Vagina (tissue), 2 donors: Measurements from ENCODE around the gene RALGAPA2. TPM values are rescaled to one million over a fixed set of nuclear protein-coding genes. Genes with fewer than 3 reads are reported as not detected.

Experiments
- DNase-seq, 2 donors: peaks; one replicate each; pipeline ENCODE4 v3.0.0-alpha.2; 2017; ENCODE audit errors: extremely low spot score in 2 of 2
- H3K27ac ChIP-seq: fragments of 200-600 bp; sonication (generic); one replicate; pipeline ENCODE4 v1.5.1; 2019
- H3K27me3 ChIP-seq: fragments of 200-600 bp; sonication (generic); one replicate; pipeline ENCODE4 v1.5.1; 2019
- H3K36me3 ChIP-seq, 2 donors: fragments of 200-600 bp; sonication (generic); one replicate each; pipeline ENCODE4 v1.5.1; 2017 to 2019
- H3K4me1 ChIP-seq: fragments of 200-600 bp; sonication (generic); one replicate; pipeline ENCODE4 v1.5.1; 2019
- H3K4me3 ChIP-seq, 2 donors: fragments of 200-600 bp; sonication (generic); 1 replicate in 1 of 2; 2 replicates in 1 of 2; pipeline ENCODE4 v1.5.1; 2016 to 2019
- H3K9me3 ChIP-seq: fragments of 200-600 bp; sonication (generic); one replicate; pipeline ENCODE4 v1.5.1; 2019
- CTCF ChIP-seq, 3 experiments: fragments of 450-650 bp in 2 of 3; fragments of 200-600 bp in 1 of 3; sonication (generic) in 1 of 3; IDR thresholded peaks; one replicate each; pipeline ENCODE4 v1.5.1; 2017 to 2019; ENCODE audit warnings: antibody characterized with exemption in 3 of 3, mild to moderate bottlenecking in 2 of 3, moderate library complexity in 2 of 3
- POLR2A ChIP-seq, 2 donors: fragments of 450-650 bp; IDR thresholded peaks; one replicate each; pipeline ENCODE4 v1.6.1; 2017; ENCODE audit warnings: antibody characterized with exemption in 2 of 2, mild to moderate bottlenecking in 2 of 2, moderate library complexity in 2 of 2
- POLR2AphosphoS5 ChIP-seq, 2 donors: sonication (generic); formaldehyde crosslinking; IDR thresholded peaks; one replicate each; pipeline ENCODE4 v1.9.0; 2017; ENCODE audit warnings: antibody characterized with exemption in 2 of 2, mild to moderate bottlenecking in 2 of 2, low read depth in 1 of 2; ENCODE audit not compliant: insufficient read depth in 1 of 2
- intact Hi-C: fragments of 100-400 bp; cut with DNase I; formaldehyde crosslinking; loops from one replicate; pipeline ENCODE4 v1.15.1; 2023
- total RNA-seq: library from RNA; depleted of rRNA; stranded (reverse); fragments of >200 nt; gene quantifications from one replicate; pipeline ENCODE4 v1.2.3, GENCODE V29; 2016

RALGAPA2 gene
- total RNA-seq, 1 donor from 2014 or later = 31.9 TPM

- intact Hi-C loops = no loop called here
- H3K36me3 ChIP-seq = no peaks in the 10 kb centered on the region
- no peaks in the 10 kb centered on the region for H3K9me3 ChIP-seq
- H3K27ac ChIP-seq = no peak overlapping the region
- DNase-seq = peak in 1 of 2 donors; percentile 49
- no peak for TF ChIP-seq CTCF (IDR thresholded peaks at IDR 0.05)
- no peaks in the 10 kb centered on the region for H3K4me1 ChIP-seq
- H3K4me3 ChIP-seq = no peak overlapping the region
- no peaks in the 10 kb centered on the region for H3K27me3 ChIP-seq
Observed at GRCh38 chr20:20754714-20755113, 42.3 kb upstream of the RALGAPA2 start.

GRCh38 chr20:20752712-20753111, 40.3 kb upstream of the RALGAPA2 start:
- intact Hi-C loops = no loop called here

GRCh38 chr20:20747298-20747697, 34.9 kb upstream of the RALGAPA2 start:
- intact Hi-C loops = no loop called here
- Histone ChIP-seq H3K9me3 (no peaks in the 10 kb centered on the region), H3K27me3 (no peaks in the 10 kb centered on the region), H3K4me1 (peaks cover 22% of the 10 kb centered on the region), H3K27ac (no peak overlapping the region), H3K4me3 (no peak overlapping the region), H3K36me3 (no peaks in the 10 kb centered on the region)
- no peak for DNase-seq
- TF ChIP-seq POLR2A (IDR thresholded peaks at IDR 0.05) (no peak), CTCF (IDR thresholded peaks at IDR 0.05) (no peak), POLR2AphosphoS5 (IDR thresholded peaks at IDR 0.05; ENCODE audit: insufficient read depth in 1 of 2, low read depth in 1 of 2) (no peak)

More at GRCh38 chr20:20752712-20753111, 40.3 kb upstream of the RALGAPA2 start:
- peak in 1 of 2 donors; percentile 44 for DNase-seq
- peak in 1 of 2 donors; percentile 73 for TF ChIP-seq POLR2AphosphoS5 (IDR thresholded peaks at IDR 0.05; ENCODE audit: insufficient read depth in 1 of 2, low read depth in 1 of 2)
- TF ChIP-seq POLR2A (IDR thresholded peaks at IDR 0.05) = no peak
- no peaks in the 10 kb centered on the region for H3K36me3 ChIP-seq
- no peaks in the 10 kb centered on the region for H3K27me3 ChIP-seq
- no peak overlapping the region for H3K27ac ChIP-seq
- no peaks in the 10 kb centered on the region for H3K4me1 ChIP-seq
- H3K4me3 ChIP-seq = no peak overlapping the region
- H3K9me3 ChIP-seq = no peaks in the 10 kb centered on the region

GRCh38 chr20:20744170-20744725, 31.8 kb upstream of the RALGAPA2 start:
- peaks cover 33% of the 10 kb centered on the region for H3K4me1 ChIP-seq
- no peak for DNase-seq
- H3K27me3 ChIP-seq = no peaks in the 10 kb centered on the region
- no peaks in the 10 kb centered on the region for H3K36me3 ChIP-seq
- no peak overlapping the region for H3K4me3 ChIP-seq
- no peaks in the 10 kb centered on the region for H3K9me3 ChIP-seq
- intact Hi-C loops = no loop called here
- TF ChIP-seq POLR2A (IDR thresholded peaks at IDR 0.05) (no peak), CTCF (IDR thresholded peaks at IDR 0.05) (no peak), POLR2AphosphoS5 (IDR thresholded peaks at IDR 0.05; ENCODE audit: insufficient read depth in 1 of 2, low read depth in 1 of 2) (no peak)
- peak overlapping the region; percentile 74 for H3K27ac ChIP-seq

GRCh38 chr20:20743511-20744169, 31.2 kb upstream of the RALGAPA2 start:
- Histone ChIP-seq H3K27me3 (no peaks in the 10 kb centered on the region), H3K9me3 (no peaks in the 10 kb centered on the region), H3K4me3 (no peak overlapping the region), H3K36me3 (no peaks in the 10 kb centered on the region), H3K4me1 (peaks cover 33% of the 10 kb centered on the region), H3K27ac (peak overlapping the region; percentile 74)
- TF ChIP-seq POLR2A (IDR thresholded peaks at IDR 0.05) (no peak), CTCF (IDR thresholded peaks at IDR 0.05) (no peak), POLR2AphosphoS5 (IDR thresholded peaks at IDR 0.05; ENCODE audit: insufficient read depth in 1 of 2, low read depth in 1 of 2) (peak in 1 of 2 donors; percentile 34)
- no peak for DNase-seq
- intact Hi-C loops = no loop called here
